ENCODE measurements around the gene IFNAR1. TPM values are rescaled to one million over a fixed set of nuclear protein-coding genes. Genes with fewer than 3 reads are reported as not detected.

Gene IFNAR1
- total and polyA plus RNA-seq, 2 of the 8 experiments (the other 6 are each of a cell fraction or from before 2014, with no cell fraction given): 3.1 to 17.1 TPM

DNA sequence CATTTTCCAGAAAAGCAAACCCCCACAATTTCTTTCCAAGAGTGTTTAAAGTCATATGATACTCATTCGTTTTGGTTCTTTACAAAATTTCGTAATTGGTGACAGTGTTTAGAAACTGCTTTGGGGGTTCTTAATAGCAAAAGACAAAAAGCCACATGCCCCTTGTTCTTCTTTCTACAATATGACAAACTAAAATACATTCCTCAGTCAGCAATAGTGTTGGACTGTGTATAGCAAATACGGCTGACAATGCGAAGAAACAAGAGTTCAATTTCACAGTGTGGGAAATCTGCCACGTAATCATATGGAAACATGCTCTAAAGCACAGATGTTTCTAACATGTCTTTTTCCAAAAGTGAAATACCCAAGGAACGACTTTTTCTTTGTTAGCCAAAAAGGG lies 7.6 kb upstream of the IFNAR1 start:
- no peak overlapping the region for H2BK20ac ChIP-seq (ENCODE audit: low read length)
- no peak for FAIRE-seq
- POLR2A ChIA-PET (ENCODE audit: partially characterized antibody): interaction anchor here (1.1 kb wide), 1 partner anchor 8 kb away, joined by 3 read pairs; the partner anchor contains the start of gene IFNAR1
- no peaks in the 10 kb centered on the region for H3K4me1 ChIP-seq (replicated peaks in 1 of 4; ENCODE audit: control insufficient read depth in 3 of 4, insufficient read depth in 4 of 4, low read length in 3 of 4)
- no peak overlapping the region for H3K9ac ChIP-seq (replicated peaks in 1 of 4; ENCODE audit: extremely low read depth in 1 of 4, low read depth in 3 of 4, low read length in 3 of 4)
- no peak overlapping the region for H3K18ac ChIP-seq (ENCODE audit: extremely low read depth, low read length)
- H3K36me3 ChIP-seq (ENCODE audit: control insufficient read depth in 2 of 4, insufficient read depth in 4 of 4, low read length in 3 of 4): no peaks in the 10 kb centered on the region
- no peak for DNase-seq (ENCODE audit: low read depth in 1 of 2, low spot score in 2 of 2)
- no peak overlapping the region for H3K23ac ChIP-seq (ENCODE audit: insufficient read length)
- no peak overlapping the region for H2BK12ac ChIP-seq (ENCODE audit: low read depth, low read length)
- 82% methylated on average over 6 of the region's 6 CpGs; no CpG with 5 or more reads in 1 of the 2 experiments for WGBS, 2 experiments (ENCODE audit: extremely low coverage in 1 of 2, insufficient coverage in 1 of 2, insufficient read length in 1 of 2, insufficient replicate concordance in 2 of 2, low coverage in 1 of 2, low lambda C conversion rate in 2 of 2, missing lambda C conversion rate in 1 of 2)
- H2BK5ac ChIP-seq (ENCODE audit: low read depth, low read length): no peak overlapping the region
- H2BK15ac ChIP-seq (ENCODE audit: low read length): no peak overlapping the region
- no peak overlapping the region for H3K14ac ChIP-seq (ENCODE audit: insufficient read length)
- CTCF ChIA-PET (ENCODE audit: partially characterized antibody): interaction anchor here (0.7 to 2.3 kb wide), 3 partner anchors 16 to 107 kb away, joined by 3 to 6 read pairs (median 4); no protein-coding TSS in a partner anchor
- no peak overlapping the region for H2BK120ac ChIP-seq (replicated peaks; ENCODE audit: low read depth, low read length)
- no peaks in the 10 kb centered on the region; a peak in 1 of 4 replicates for H3K9me3 ChIP-seq (ENCODE audit: insufficient read depth in 2 of 2, low read depth in 1 of 2, low read length in 1 of 2)
- H3K56ac ChIP-seq (replicated peaks; ENCODE audit: insufficient read length, low read depth, low read length): no peak overlapping the region
- no peak overlapping the region for H4K8ac ChIP-seq (ENCODE audit: extremely low read depth, insufficient read depth, low read length)
- H3K4me2 ChIP-seq (ENCODE audit: insufficient read depth in 1 of 2, low read depth in 2 of 2, low read length in 2 of 2): no peak overlapping the region
- H3K79me1 ChIP-seq (ENCODE audit: low read depth, low read length): no peaks in the 10 kb centered on the region
- no peak overlapping the region for H3K4me3 ChIP-seq (ENCODE audit: extremely low read depth in 1 of 4, insufficient read depth in 2 of 4, low read depth in 3 of 4, low read length in 4 of 4)
- H2AK5ac ChIP-seq (ENCODE audit: low read depth, low read length): no peak overlapping the region
- H3K4ac ChIP-seq (replicated peaks; ENCODE audit: insufficient read length, low read depth, low read length): no peak overlapping the region
- no peak overlapping the region for H2AFZ ChIP-seq (ENCODE audit: low read length)
- no peak overlapping the region for H4K5ac ChIP-seq (ENCODE audit: insufficient read length, low read depth, low read length)
- no peak overlapping the region for H3K27ac ChIP-seq (ENCODE audit: low read depth, low read length)
- H4K91ac ChIP-seq (replicated peaks; ENCODE audit: insufficient read length, low read length): no peak overlapping the region
- H4K20me1 ChIP-seq (replicated peaks in 1 of 2; ENCODE audit: control insufficient read depth in 1 of 2, insufficient read depth in 2 of 2, low read length in 2 of 2): no peaks in the 10 kb centered on the region
- H3K27me3 ChIP-seq (replicated peaks in 1 of 4; ENCODE audit: control insufficient read depth in 3 of 4, extremely low read depth in 1 of 4, insufficient read depth in 3 of 4, low read length in 3 of 4): no peaks in the 10 kb centered on the region
- no peaks in the 10 kb centered on the region for H3K79me2 ChIP-seq (ENCODE audit: control insufficient read depth in 1 of 2, insufficient read depth in 2 of 2, low read length in 2 of 2)
- H3K23me2 ChIP-seq (ENCODE audit: low read depth, low read length): no peaks in the 10 kb centered on the region
- TF ChIP-seq GABPA (IDR thresholded peaks at IDR 0.05; ENCODE audit: borderline replicate concordance, insufficient read depth, low read length): no peak
- TF ChIP-seq PHF8 (conservative IDR thresholded peaks at IDR 0.05; ENCODE audit: low read depth, low read length): no peak
- no peak for TF ChIP-seq SIN3A (conservative IDR thresholded peaks at IDR 0.05 in 1 of 2, IDR thresholded peaks at IDR 0.05 in 1 of 2; ENCODE audit: low read depth in 1 of 2, low read length in 2 of 2)
- no peak for TF ChIP-seq JUND (IDR thresholded peaks at IDR 0.05; ENCODE audit: low read length)
- TF ChIP-seq SIX5 (IDR thresholded peaks at IDR 0.05; ENCODE audit: low read depth, low read length): no peak
